HPDE6-E6E7 (cell line): Measurements from ENCODE around the gene SPATC1L.

ENCODE experiments used
- DNase-seq: peaks from one replicate; pipeline ENCODE4 v3.0.0; 2011; ENCODE audit warnings: missing footprints; ENCODE audit errors: extremely low spot score

The SPATC1L gene

DNA sequence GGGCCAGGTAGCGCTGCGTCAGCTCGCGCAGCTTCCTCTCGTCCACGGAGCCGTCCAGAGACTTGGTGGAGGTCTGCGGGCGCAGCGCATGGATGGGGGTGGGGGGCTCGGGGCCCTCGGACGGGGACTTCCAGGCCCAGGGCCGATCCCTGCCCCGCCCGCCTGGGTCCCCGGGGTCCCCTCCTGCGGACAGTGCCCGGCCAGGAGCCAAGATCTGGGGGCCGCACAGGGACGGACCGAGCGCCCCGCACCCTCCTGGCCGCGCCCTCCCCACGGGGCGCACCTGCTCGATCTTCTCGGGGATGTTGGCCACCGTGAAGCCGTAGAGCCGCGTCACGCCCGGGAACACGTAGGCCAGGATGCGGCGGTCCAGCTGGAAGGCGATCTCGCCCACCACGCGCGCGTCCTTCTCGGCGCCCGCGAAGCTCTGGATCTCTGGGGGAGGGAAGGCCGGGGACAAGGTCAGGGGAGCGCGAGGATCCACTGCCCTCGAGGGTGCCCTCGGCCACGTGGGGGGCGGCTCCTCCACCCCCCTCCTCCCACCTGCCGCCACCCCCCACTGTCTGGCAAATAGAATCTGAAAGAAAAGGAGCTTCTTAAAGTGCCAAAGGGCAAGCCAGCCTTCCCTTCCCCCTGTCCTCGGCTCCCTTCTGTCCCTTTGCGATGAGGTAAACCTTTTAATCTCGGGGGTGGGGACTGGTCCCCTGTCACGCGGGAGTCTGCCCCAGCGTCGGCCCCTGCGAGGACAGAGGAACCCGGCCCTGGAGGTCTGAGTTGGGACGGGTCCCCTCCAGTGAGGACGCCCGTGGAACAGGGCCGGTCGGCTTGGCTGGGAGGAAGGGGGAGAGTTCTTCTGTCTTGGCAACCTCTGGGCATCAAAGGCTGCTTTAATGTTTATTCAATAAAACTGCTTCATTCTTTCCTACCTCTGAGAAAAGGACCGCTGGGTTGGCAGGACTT is 22.3 kb downstream of the SPATC1L start:
- DNase-seq: no peak

- no peak for DNase-seq
Measured at GRCh38 chr21:46160907-46161632, 23.2 kb downstream of the SPATC1L start.

- DNase-seq: no peak
Measured at GRCh38 chr21:46160657-46160906, 23.7 kb downstream of the SPATC1L start.

- DNase-seq: no peak
Measured at GRCh38 chr21:46159841-46160656, 24.2 kb downstream of the SPATC1L start.

GRCh38 chr21:46159390-46159789 is 24.9 kb downstream of the SPATC1L start:
- no peak for DNase-seq

- no peak for DNase-seq
Measured at GRCh38 chr21:46158666-46159300, 25.5 kb downstream of the SPATC1L start.

GRCh38 chr21:46157987-46158451 is 26.2 kb downstream of the SPATC1L start:
- no peak for DNase-seq

DNA sequence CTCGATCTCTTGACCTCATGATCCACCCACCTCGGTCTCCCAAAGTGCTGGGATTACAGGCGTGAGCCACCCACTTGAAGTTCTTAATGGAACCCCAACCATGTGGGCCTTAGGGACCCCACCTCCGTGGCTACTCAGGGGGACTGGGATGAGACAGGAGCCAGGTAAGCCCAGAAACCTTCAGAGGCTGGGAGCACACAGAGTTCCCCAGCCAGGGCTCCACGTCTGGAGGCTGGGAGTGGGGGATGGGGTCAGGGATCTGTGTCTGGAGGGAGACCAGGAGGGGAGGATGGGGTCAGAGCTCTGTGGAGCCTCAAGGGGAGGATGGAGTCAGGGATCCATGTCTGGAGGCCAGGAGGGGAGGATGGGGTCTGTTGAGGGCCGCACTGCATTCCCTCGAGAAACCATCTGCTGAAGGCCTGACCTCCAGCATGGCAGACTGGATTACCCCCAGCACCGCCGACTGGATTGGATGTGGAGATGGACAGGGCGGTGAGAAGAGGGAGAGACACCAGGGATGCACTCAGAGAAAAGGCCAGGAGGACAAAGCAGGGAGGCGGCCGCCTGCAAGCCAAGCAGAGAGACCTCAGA is 26.8 kb downstream of the SPATC1L start:
- DNase-seq: no peak

DNA sequence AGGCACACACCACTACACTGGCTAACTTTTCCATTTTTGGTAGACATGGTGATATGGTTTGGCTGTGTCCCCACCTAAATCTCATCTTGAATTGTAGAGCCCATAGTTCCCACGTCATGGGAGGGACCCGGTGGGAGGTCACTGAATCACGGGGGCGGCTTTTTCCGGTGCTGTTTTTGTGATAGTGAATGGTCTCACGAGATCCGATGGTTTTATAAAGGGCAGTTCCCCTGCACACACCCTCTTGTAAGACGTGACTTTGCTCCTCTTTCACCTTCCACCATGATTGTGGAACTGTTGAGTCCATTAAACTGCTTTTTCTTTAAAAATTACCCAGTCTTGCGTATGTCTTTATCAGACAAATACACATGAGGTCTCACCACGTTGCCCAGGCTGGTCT is 27.6 kb downstream of the SPATC1L start:
- DNase-seq: no peak

- DNase-seq: no peak
Measured at GRCh38 chr21:46156378-46156645, 27.9 kb downstream of the SPATC1L start.

DNA sequence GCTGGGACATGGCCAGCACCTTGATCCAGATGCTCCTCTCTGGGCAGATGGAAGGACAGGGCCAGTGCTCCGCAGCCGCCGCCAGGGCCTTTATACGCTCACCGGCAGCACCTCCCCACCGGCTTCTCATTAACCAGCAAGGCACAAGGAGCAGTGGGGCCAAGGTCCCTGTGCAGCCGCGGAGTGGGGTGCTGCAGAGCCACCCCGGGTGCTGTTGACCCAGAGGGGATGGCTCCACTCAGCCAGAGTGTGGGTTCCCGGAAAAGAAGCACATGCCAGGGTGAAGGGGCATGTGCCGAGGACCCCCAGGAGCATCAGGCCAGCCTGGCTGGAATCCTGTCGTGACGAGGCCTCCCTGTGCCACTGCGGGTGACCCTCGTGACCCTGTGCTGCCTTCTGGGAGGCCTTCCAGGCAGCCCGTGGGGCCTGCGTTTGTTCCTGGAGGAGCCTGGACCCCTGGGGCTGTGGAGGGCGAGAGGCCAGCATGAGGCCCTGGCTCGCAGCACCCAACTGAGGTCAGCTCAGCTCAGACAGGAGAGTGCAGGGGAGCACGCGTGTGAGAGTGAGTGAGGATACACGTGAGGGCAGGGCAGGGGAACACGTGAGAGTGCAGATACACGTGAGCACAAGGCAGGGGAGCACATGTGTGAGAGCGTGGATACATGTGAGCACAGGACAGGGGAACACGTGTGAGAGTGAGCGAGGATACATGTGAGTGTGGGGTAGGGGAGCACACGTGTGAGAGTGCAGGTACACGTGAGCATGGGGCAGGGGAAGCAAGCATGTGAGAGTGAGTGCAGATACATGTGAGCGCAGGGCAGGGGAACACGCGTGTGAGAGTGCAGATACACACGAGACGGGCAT is 28.5 kb downstream of the SPATC1L start, which contains the start of gene FTCD:
FTCD (minus strand) TSS at position 66 of the 864 bp plus-strand sequence; CDS start at position 10, 56 bp downstream.
- no peak for DNase-seq

DNA sequence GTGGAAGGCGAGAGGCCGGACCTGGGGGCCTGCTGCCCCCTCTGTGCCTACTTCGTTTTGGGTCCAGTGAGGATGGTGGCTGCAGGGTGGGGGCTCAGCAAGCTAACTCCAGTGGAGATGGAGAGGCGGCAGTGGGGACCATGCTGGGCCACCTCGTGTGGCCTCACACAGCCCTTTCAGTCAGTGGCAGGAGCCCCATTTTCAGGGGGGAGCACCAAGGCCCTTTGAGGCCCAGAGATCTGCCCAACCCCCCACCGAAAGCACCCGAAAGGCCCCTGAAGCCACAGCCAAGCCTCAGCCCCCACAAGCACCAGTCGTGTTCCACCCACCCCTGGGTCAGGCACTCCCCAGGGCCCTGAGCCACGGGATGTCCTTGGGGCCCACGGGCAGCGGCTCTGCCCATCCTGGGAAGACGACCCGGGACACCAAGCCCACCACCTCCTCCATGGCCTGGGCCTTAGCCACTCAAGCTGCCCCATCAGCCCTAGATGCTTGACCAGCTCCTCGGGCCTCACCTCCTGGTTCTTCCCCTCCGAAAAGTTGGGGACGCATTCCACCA is 29.2 kb downstream of the SPATC1L start:
- no peak for DNase-seq

DNA sequence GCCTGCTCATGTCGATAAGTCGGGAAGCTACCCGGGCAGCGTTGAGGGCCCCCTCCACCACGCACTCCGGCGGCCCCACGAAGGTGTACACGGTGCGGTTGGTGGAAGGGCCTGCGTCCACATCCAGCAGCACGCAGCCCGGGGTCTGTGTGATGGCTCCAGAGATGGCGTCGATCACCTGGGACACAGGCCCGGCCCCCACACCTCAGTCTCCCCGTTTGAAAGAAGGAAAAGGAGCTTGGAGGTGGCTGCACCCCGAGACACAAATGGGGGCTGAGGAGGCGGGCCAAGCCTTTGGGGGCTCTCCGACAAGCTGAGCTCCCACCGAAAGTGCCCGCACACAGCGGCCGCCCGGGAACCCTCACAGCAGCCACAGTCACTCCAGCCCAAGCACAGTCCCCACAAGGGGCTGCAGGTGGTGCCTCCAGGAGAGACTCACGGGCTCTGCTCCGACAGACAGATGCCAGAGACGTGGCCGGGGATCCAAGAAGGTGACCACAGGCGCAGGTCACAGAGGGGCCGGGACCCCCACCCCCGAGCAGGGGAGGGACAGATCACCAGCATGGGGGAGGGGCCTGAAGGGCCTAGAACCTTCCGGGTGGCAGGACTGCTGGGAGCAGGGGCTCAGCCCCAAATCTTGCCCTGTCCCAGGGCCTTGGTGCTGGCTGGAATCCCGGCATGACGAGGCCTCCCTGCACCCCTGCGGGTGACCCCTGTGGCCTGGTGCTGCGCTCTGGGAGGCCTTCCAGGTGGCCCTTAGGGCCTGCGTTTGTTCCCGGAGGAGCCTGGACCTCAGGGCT is 29.9 kb downstream of the SPATC1L start:
- DNase-seq: no peak

GRCh38 chr21:46153247-46154154 is 30.8 kb downstream of the SPATC1L start:
- DNase-seq: peak; percentile 13

GRCh38 chr21:46152927-46153246 is 31.4 kb downstream of the SPATC1L start:
- DNase-seq: no peak

- no peak for DNase-seq
Measured at GRCh38 chr21:46151989-46152926, 32.0 kb downstream of the SPATC1L start.

- DNase-seq: no peak
Measured at GRCh38 chr21:46151261-46151988, 32.8 kb downstream of the SPATC1L start.
